Activated naive CD8-positive, alpha-beta T cell treated with anti-CD3 and anti-CD28 coated beads for 36 hours (primary cell): ENCODE results near the gene FOXL2. TPM values are rescaled to one million over a fixed set of nuclear protein-coding genes. Genes with fewer than 3 reads are reported as not detected.

Experiments
- DNase-seq: peaks from one replicate; pipeline ENCODE4 v3.0.0; 2021
- H3K27ac Mint-ChIP-seq: one replicate; pipeline ENCODE4 v1.8.0; 2022; ENCODE audit warnings: mild to moderate bottlenecking, moderate library complexity, mixed read lengths
- H3K27me3 Mint-ChIP-seq: one replicate; pipeline ENCODE4 v1.8.0; 2022; ENCODE audit warnings: mild to moderate bottlenecking, mixed read lengths
- H3K36me3 Mint-ChIP-seq: one replicate; pipeline ENCODE4 v1.8.0; 2021; ENCODE audit warnings: mild to moderate bottlenecking, mixed read lengths
- H3K4me1 Mint-ChIP-seq: one replicate; pipeline ENCODE4 v1.8.0; 2021; ENCODE audit warnings: mixed read lengths
- H3K4me3 Mint-ChIP-seq: one replicate; pipeline ENCODE4 v1.8.0; 2022; ENCODE audit warnings: mild to moderate bottlenecking, moderate library complexity, mixed read lengths
- H3K9me3 Mint-ChIP-seq: one replicate; pipeline ENCODE4 v1.8.0; 2022; ENCODE audit warnings: mixed read lengths
- total RNA-seq, 2 experiments: library from RNA; stranded (reverse); gene quantifications; one replicate each; pipeline ENCODE4 v1.2.3, GENCODE V29; 2021

Gene FOXL2
- total RNA-seq, 2 experiments from 2014 or later: not detected

DNA sequence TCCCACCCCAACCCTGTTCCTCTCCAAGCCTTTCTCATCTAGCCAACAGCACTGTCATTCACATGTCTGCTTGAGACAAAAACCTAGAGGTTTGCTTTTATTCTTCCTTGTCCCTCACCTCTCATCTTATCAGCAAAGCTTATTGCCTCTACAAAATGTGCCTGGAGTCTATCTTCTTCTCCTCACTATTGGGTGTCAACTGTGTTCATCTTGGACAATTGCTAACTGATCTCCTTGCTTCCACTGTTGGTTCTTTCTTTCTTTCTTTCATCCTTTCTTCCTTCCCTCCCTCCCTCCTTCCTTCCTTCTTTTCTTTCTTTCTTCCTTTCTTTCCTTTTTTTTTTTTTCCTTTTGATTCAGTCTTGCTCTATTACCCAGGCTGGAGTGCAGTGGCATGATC, 48.2 kb downstream of the FOXL2 start:
- Mint-ChIP-seq H3K36me3 (no peaks in the 10 kb centered on the region), H3K27me3 (no peaks in the 10 kb centered on the region), H3K4me3 (no peak overlapping the region), H3K4me1 (no peaks in the 10 kb centered on the region), H3K9me3 (no peaks in the 10 kb centered on the region), H3K27ac (no peak overlapping the region)
- DNase-seq: no peak

DNA sequence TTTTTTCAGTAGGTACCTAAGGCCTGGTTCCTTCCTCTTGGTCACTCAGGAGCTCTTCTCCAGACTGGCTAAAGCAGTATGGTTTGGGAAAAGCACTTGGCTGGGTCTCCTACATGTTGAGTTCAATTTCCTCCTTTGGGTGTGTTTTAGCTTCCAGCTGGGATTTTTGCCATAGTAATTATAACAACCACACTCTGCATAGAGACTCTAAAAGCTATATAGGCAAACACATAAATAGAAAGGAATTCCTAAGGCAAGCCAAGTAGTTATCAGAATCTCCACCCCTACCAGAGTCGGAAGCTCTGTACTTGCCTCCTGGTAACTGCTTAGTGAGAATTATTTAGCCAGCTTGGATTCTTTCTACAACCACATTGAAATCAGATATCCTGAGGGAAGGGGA, 48.6 kb downstream of the FOXL2 start:
- Mint-ChIP-seq H3K4me3 (no peak overlapping the region), H3K4me1 (no peaks in the 10 kb centered on the region), H3K9me3 (no peaks in the 10 kb centered on the region), H3K27ac (no peak overlapping the region), H3K27me3 (no peaks in the 10 kb centered on the region), H3K36me3 (no peaks in the 10 kb centered on the region)
- DNase-seq: no peak

Other genes with a start within 250 kb of the FOXL2 start
- gene PIK3CB, start 112.2 kb downstream of the FOXL2 start, total RNA-seq: 10 to 100 TPM; 17.4 to 20.5 TPM
- not detected for gene FOXL2NB, start 80 bp upstream of the FOXL2 start, total RNA-seq
- not detected for gene PRR23A, start 59.1 kb upstream of the FOXL2 start, total RNA-seq
- not detected for gene PRR23B, start 73.8 kb upstream of the FOXL2 start, total RNA-seq
- not detected for gene PRR23C, start 97.8 kb upstream of the FOXL2 start, total RNA-seq